ENCODE results near the gene IQCN.

IQCN gene

GRCh38 chr19:18297308-18297707, 23.1 kb upstream of the IQCN start:
- DNase-seq (ENCODE audit: low read depth), result no peak
- TF ChIP-seq CTCF (conservative IDR thresholded peaks at IDR 0.05; ENCODE audit: low read depth, low read length), result no peak
- H3K4me3 ChIP-seq (ENCODE audit: low read depth, low read length), result no peak overlapping the region

- DNase-seq (ENCODE audit: low read depth), result no peak
- H3K4me3 ChIP-seq (ENCODE audit: low read depth, low read length), result no peak overlapping the region
- no peak for TF ChIP-seq CTCF (conservative IDR thresholded peaks at IDR 0.05; ENCODE audit: low read depth, low read length)
Measured at GRCh38 chr19:18295034-18295451, 20.8 kb upstream of the IQCN start.

- H3K4me3 ChIP-seq (ENCODE audit: low read depth, low read length), result no peak overlapping the region
- no peak for TF ChIP-seq CTCF (conservative IDR thresholded peaks at IDR 0.05; ENCODE audit: low read depth, low read length)
- DNase-seq (ENCODE audit: low read depth), result no peak
Measured at GRCh38 chr19:18294467-18294864, 20.2 kb upstream of the IQCN start.

- no peak for TF ChIP-seq CTCF (conservative IDR thresholded peaks at IDR 0.05; ENCODE audit: low read depth, low read length)
- DNase-seq (ENCODE audit: low read depth), result no peak
- H3K4me3 ChIP-seq (ENCODE audit: low read depth, low read length), result peak overlapping the region; percentile 69
Measured at GRCh38 chr19:18293642-18294466, 19.6 kb upstream of the IQCN start.

- TF ChIP-seq CTCF (conservative IDR thresholded peaks at IDR 0.05; ENCODE audit: low read depth, low read length), result no peak
- peak; percentile 82 for DNase-seq (ENCODE audit: low read depth)
- peak overlapping the region; percentile 69 for H3K4me3 ChIP-seq (ENCODE audit: low read depth, low read length)
Measured at GRCh38 chr19:18292810-18293641, 18.8 kb upstream of the IQCN start.

GRCh38 chr19:18292462-18292809, 18.2 kb upstream of the IQCN start:
- H3K4me3 ChIP-seq (ENCODE audit: low read depth, low read length), result peak overlapping the region; percentile 69
- no peak for DNase-seq (ENCODE audit: low read depth)
- no peak for TF ChIP-seq CTCF (conservative IDR thresholded peaks at IDR 0.05; ENCODE audit: low read depth, low read length)
